Thymus (tissue), 14 donors: ENCODE results near the gene KRT23. TPM values are rescaled to one million over a fixed set of nuclear protein-coding genes. Genes with fewer than 3 reads are reported as not detected.

ENCODE experiments used
- DNase-seq, 9 donors: peaks; one replicate each; pipeline ENCODE4 v3.0.0-alpha.2; 2013; ENCODE audit warnings: low spot score in 9 of 9, low read depth in 6 of 9, missing footprints in 1 of 9
- H3K27ac ChIP-seq, 2 donors: one replicate each; pipeline ENCODE4 v1.5.1; 2013; ENCODE audit warnings: control low read depth in 1 of 2, low read depth in 1 of 2, low read length in 1 of 2, mild to moderate bottlenecking in 1 of 2, moderate library complexity in 1 of 2
- H3K27me3 ChIP-seq, 2 donors: one replicate each; pipeline ENCODE4 v1.5.1; 2013; ENCODE audit warnings: low read length in 1 of 2; ENCODE audit not compliant: control insufficient read depth in 2 of 2, insufficient read depth in 1 of 2
- H3K36me3 ChIP-seq, 2 donors: one replicate each; pipeline ENCODE4 v1.5.1; 2013; ENCODE audit warnings: low read length in 1 of 2, mild to moderate bottlenecking in 1 of 2, moderate library complexity in 1 of 2; ENCODE audit not compliant: control insufficient read depth in 2 of 2, insufficient read depth in 2 of 2
- H3K4me1 ChIP-seq, 2 donors: one replicate each; pipeline ENCODE4 v1.5.1; 2013; ENCODE audit warnings: low read length in 2 of 2; ENCODE audit not compliant: control insufficient read depth in 2 of 2, insufficient read depth in 2 of 2
- H3K4me3 ChIP-seq, 2 donors: one replicate each; pipeline ENCODE4 v1.5.1; 2013; ENCODE audit warnings: low read length in 2 of 2, control low read depth in 1 of 2, mild to moderate bottlenecking in 1 of 2
- H3K9me3 ChIP-seq, 2 donors: one replicate each; pipeline ENCODE4 v1.5.1; 2013; ENCODE audit warnings: low read length in 1 of 2, mild to moderate bottlenecking in 1 of 2; ENCODE audit not compliant: control insufficient read depth in 2 of 2, insufficient read depth in 1 of 2
- WGBS: extraction: QIAGEN DNeasy Blood & Tissue Kit; methylation state at CpG from one replicate; pipeline ENCODE4 v1.1.7; 2013; 5-methylcytosine and 5-hydroxymethylcytosine counted together
- long read RNA-seq, 10 donors: transcript quantifications; one replicate each; lab custom pipeline, GENCODE V29; 2026
- polyA plus RNA-seq: library from polyadenylated mRNA; stranded (reverse); fragments of 200-250 nt; gene quantifications from one replicate; pipeline ENCODE4 v1.2.3, GENCODE V29; 2013
- total RNA-seq: library from RNA; stranded (reverse); fragments of 120-200 nt; gene quantifications from one replicate; pipeline ENCODE4 v1.2.4, GENCODE V29; 2013
- donor health status: healthy.

The KRT23 gene
- 1.5 TPM for total RNA-seq
- 30.7 TPM for polyA plus RNA-seq
- long read RNA-seq, donor 1, result 0 reads
- long read RNA-seq, donor 2, result 0 reads
- long read RNA-seq, donor 3, result 0 reads
- long read RNA-seq, donor 4, result 0 reads
- long read RNA-seq, donor 5, result 0 reads
- long read RNA-seq, donor 6, result 0 reads
- long read RNA-seq, donor 7, result 0 reads
- long read RNA-seq, donor 8, result 0 reads
- long read RNA-seq, donor 9, result 0 reads
- long read RNA-seq, donor 10, partial matches to known transcripts, result 0 of 1 reads
- long read RNA-seq, donor 10, other reads (novel, unspliced or antisense), result 0 of 1 reads

DNA sequence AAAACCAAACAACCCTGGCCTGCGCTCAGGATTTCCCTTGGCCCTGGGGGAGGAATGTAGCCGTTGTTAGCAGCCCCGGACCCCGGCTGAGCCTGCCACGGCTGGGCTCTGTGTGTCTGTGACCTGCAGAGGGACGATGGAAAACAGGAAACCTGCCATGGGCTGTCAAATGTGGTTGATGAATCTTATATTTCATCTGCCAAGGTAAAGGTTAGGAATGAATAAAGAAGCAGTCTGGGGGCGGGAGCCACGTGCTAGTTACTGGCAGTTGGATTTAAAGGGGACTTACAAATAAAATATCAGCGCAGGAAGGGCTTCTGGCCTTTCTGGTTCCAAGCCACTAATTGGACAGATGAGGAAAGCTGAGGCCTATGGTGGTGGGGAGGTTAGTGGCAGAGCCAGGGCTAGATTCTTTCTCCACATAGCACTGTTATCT is at the start of gene KRT23:
KRT23 (minus strand) TSS at position 263 of the 436 bp plus-strand sequence. CDS start 1,043 bp downstream, outside the sequence.
- no peak within 1 kb of the TSS for H3K4me3 ChIP-seq
- H3K27me3 ChIP-seq, result no peaks in the 10 kb centered on the region
- no peak within 1 kb of the TSS for H3K27ac ChIP-seq
- no peaks in the 10 kb centered on the region for H3K4me1 ChIP-seq
- no peaks in the 10 kb centered on the region for H3K36me3 ChIP-seq
- WGBS, result 72% methylated on average over 9 of the region's 9 CpGs
- no peak for DNase-seq
- no peaks in the 10 kb centered on the region for H3K9me3 ChIP-seq

DNA sequence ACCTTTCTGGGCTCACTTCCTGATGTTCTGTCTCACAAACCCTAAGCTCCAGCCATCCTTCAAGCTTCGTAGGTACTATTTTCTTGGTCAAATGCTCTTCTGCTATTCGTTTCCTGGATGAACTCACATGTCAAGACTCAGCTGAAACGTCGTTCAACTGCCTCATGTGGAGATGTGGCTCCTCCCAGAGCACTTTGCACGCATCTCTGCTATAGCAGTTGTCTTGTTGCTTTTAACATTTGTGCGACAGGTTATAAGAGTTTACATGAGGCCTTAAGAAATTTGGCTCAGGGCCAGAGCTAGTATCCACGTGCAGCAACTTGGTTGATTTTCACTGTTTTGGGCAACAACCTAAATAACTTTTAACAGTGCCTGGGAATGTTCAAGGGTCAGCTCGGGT is 49.5 kb upstream of the KRT23 start:
- no peaks in the 10 kb centered on the region for H3K9me3 ChIP-seq
- H3K4me1 ChIP-seq, result no peaks in the 10 kb centered on the region
- 89% methylated on average over 8 of the region's 8 CpGs for WGBS
- no peak for DNase-seq
- no peak overlapping the region for H3K27ac ChIP-seq
- H3K4me3 ChIP-seq, result no peak overlapping the region
- H3K36me3 ChIP-seq, result no peaks in the 10 kb centered on the region
- no peaks in the 10 kb centered on the region for H3K27me3 ChIP-seq

- H3K4me1 ChIP-seq, result no peaks in the 10 kb centered on the region
- WGBS, result 73% methylated on average over 3 of the region's 3 CpGs
Observed at GRCh38 chr17:40984226-40984625, 46.8 kb upstream of the KRT23 start, which contains the start of gene KRT40. Gene KRT40, minus strand, starts transcription at chr17:40984326. Its CDS starts 53 bp downstream, at chr17:40984273.

DNA sequence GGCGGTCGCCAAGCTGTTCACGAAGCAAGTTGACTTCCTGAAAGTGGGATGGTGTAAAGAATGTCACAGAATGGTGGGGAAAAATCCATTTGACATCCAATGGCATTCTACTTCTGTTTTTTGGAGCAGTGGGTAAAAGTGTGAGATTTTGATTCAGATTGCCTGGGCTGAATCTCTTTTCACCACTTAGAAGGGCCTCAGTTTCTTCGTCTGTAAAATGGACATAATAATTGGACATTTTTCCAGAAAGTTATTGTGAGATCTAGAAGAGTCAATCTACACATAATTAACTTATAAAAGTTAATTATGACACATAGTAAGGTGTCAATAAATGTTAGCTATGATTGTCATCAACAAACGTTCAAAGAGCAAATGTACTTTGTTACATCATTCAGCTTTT is 43.7 kb upstream of the KRT23 start:
- no peak overlapping the region for H3K27ac ChIP-seq

More at GRCh38 chr17:40984226-40984625, 46.8 kb upstream of the KRT23 start, which contains the start of gene KRT40:
- Histone ChIP-seq H3K4me3 (no peak within 1 kb of the TSS), H3K36me3 (no peaks in the 10 kb centered on the region), H3K27me3 (no peaks in the 10 kb centered on the region), H3K9me3 (no peaks in the 10 kb centered on the region), H3K27ac (no peak within 1 kb of the TSS)
- DNase-seq, result no peak

DNA sequence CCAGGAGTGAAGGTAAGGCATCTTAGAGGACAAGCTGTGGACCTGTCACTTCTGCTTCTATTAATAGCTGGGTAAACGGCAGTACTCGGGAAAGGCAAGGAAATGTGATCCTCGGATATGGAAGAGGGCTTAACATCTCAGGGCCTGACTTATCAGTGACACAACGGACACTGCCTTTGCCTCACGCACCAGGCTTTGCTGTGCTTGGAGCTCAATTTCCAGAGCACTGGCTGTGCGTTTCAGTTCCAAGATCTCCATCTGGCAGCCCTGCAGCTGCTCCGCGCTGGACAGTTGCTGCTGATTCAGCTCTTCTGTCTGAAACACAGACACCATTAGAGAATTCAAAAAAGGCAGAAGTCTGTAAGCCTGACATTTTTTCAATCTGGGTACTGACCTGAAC is 43.1 kb upstream of the KRT23 start:
- Histone ChIP-seq H3K9me3 (no peaks in the 10 kb centered on the region), H3K36me3 (no peaks in the 10 kb centered on the region), H3K4me3 (no peak overlapping the region), H3K27ac (no peak overlapping the region), H3K27me3 (peaks cover 0 to 4% of the 10 kb centered on the region in 2 donors), H3K4me1 (no peaks in the 10 kb centered on the region)
- peak in 1 of 9 donors; percentile 4 for DNase-seq
- WGBS, result 81% methylated on average over 8 of the region's 8 CpGs

More for the DNA sequence above, 43.7 kb upstream of the KRT23 start:
- 72% methylated on average over 5 of the region's 5 CpGs for WGBS
- peaks cover 0 to 2% of the 10 kb centered on the region in 2 donors for H3K27me3 ChIP-seq
- no peaks in the 10 kb centered on the region for H3K36me3 ChIP-seq
- DNase-seq, result no peak
- H3K4me3 ChIP-seq, result no peak overlapping the region
- H3K4me1 ChIP-seq, result no peaks in the 10 kb centered on the region
- no peaks in the 10 kb centered on the region for H3K9me3 ChIP-seq

- DNase-seq, result no peak
- Histone ChIP-seq H3K36me3 (no peaks in the 10 kb centered on the region), H3K4me1 (no peaks in the 10 kb centered on the region), H3K4me3 (no peak overlapping the region), H3K27me3 (peaks cover 0 to 4% of the 10 kb centered on the region in 2 donors), H3K9me3 (no peaks in the 10 kb centered on the region), H3K27ac (no peak overlapping the region)
- WGBS, result 94% methylated on average over 3 of the region's 3 CpGs
Observed at GRCh38 chr17:40980117-40980516, 42.7 kb upstream of the KRT23 start.

- WGBS, result 85% methylated on average over 13 of the region's 13 CpGs
- Histone ChIP-seq H3K4me1 (no peaks in the 10 kb centered on the region), H3K9me3 (no peaks in the 10 kb centered on the region), H3K27ac (peak overlapping the region in 1 of 2 donors; percentile 46), H3K4me3 (no peak overlapping the region), H3K36me3 (no peaks in the 10 kb centered on the region), H3K27me3 (peaks cover 0 to 4% of the 10 kb centered on the region in 2 donors)
- peak in 1 of 9 donors; percentile 11 for DNase-seq
Observed at GRCh38 chr17:40978575-40979151, 41.2 kb upstream of the KRT23 start.

DNA sequence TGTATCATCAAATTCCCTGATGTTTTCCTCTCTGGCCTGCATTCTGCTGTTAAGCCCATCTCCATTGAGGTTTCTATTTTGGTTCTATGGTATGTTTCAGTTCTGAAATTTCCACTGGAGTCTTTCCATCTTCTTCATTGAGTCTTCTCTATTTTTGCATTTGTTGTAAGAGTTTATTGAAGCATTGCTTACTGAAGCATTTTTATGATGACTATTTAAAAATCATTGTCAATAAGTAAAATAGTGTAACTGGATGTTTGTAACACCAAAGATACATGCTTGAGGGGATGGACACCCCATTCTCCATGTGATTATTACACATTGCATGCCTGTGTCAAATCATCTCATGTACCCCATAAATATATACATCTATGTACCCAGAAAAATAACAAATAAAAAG is 38.1 kb upstream of the KRT23 start:
- no peak overlapping the region for H3K27ac ChIP-seq
- H3K27me3 ChIP-seq, result peaks cover 0 to 4% of the 10 kb centered on the region in 2 donors
- H3K4me1 ChIP-seq, result no peaks in the 10 kb centered on the region
- H3K9me3 ChIP-seq, result no peaks in the 10 kb centered on the region
- H3K36me3 ChIP-seq, result no peaks in the 10 kb centered on the region
- no peak for DNase-seq
- H3K4me3 ChIP-seq, result no peak overlapping the region

- DNase-seq, result no peak
- Histone ChIP-seq H3K4me1 (no peaks in the 10 kb centered on the region), H3K27me3 (peaks cover 0 to 4% of the 10 kb centered on the region in 2 donors), H3K36me3 (no peaks in the 10 kb centered on the region), H3K4me3 (no peak overlapping the region), H3K27ac (no peak overlapping the region), H3K9me3 (no peaks in the 10 kb centered on the region)
- WGBS, result 93% methylated on average over 3 of the region's 3 CpGs
Observed at GRCh38 chr17:40974366-40974765, 36.9 kb upstream of the KRT23 start.
